Endothelial cell of umbilical vein (primary cell): ENCODE measurements around the gene FKBP8.

ENCODE experiments used
- CTCF ChIP-seq, 2 donors: IDR thresholded peaks; 1 replicate in 1 of 2; 2 replicates in 1 of 2; pipeline ENCODE4 v1.5.1; 2011; ENCODE audit warnings: low read length in 2 of 2, mild to moderate bottlenecking in 2 of 2, moderate library complexity in 2 of 2, control low read depth in 1 of 2, inconsistent platforms in 1 of 2, low read depth in 1 of 2; ENCODE audit not compliant: insufficient read depth in 1 of 2; ENCODE audit errors: extremely low read depth in 1 of 2
- EZH2 ChIP-seq: IDR thresholded peaks from 2 replicates; pipeline ENCODE4 v1.6.1; 2012; ENCODE audit warnings: borderline replicate concordance, low read depth, mild to moderate bottlenecking, moderate library complexity, low read length, inconsistent platforms; ENCODE audit not compliant: severe bottlenecking
- MAX ChIP-seq: IDR thresholded peaks from 2 replicates; pipeline ENCODE4 v1.6.1; 2011; ENCODE audit not compliant: insufficient read depth, insufficient read length
- POLR2A ChIP-seq: IDR thresholded peaks from 2 replicates; pipeline ENCODE4 v1.6.1; 2012; ENCODE audit warnings: low read depth, mild to moderate bottlenecking, control low read depth, low read length
- POLR2AphosphoS5 ChIP-seq: IDR thresholded peaks from 2 replicates; pipeline ENCODE4 v1.6.1; 2012; ENCODE audit warnings: low read depth, mild to moderate bottlenecking, control low read depth, low read length, moderate library complexity; ENCODE audit not compliant: insufficient read depth

- no peak for TF ChIP-seq EZH2
- TF ChIP-seq POLR2A = no peak
- no peak for TF ChIP-seq CTCF (IDR thresholded peaks at IDR 0.05; ENCODE audit: extremely low read depth in 1 of 2, insufficient read depth in 1 of 2, low read depth in 1 of 2, low read length in 2 of 2)
- no peak for TF ChIP-seq POLR2AphosphoS5
- no peak for TF ChIP-seq MAX
Observed at GRCh38 chr19:18496167-18496979, 47.0 kb downstream of the FKBP8 start.
